ENCODE results near the gene EIF2S2.

The EIF2S2 gene

GRCh38 chr20:34127792-34128191, 15.7 kb upstream of the EIF2S2 start:
- in situ Hi-C loops (cut with HindIII; ENCODE audit: low sequenced_read_pairs) = no loop called here
- no peak for DNase-seq (ENCODE audit: low read depth, low spot score)
- TF ChIP-seq, protein P1, sequence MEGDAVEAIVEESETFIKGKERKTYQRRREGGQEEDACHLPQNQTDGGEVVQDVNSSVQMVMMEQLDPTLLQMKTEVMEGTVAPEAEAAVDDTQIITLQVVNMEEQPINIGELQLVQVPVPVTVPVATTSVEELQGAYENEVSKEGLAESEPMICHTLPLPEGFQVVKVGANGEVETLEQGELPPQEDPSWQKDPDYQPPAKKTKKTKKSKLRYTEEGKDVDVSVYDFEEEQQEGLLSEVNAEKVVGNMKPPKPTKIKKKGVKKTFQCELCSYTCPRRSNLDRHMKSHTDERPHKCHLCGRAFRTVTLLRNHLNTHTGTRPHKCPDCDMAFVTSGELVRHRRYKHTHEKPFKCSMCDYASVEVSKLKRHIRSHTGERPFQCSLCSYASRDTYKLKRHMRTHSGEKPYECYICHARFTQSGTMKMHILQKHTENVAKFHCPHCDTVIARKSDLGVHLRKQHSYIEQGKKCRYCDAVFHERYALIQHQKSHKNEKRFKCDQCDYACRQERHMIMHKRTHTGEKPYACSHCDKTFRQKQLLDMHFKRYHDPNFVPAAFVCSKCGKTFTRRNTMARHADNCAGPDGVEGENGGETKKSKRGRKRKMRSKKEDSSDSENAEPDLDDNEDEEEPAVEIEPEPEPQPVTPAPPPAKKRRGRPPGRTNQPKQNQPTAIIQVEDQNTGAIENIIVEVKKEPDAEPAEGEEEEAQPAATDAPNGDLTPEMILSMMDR (IDR thresholded peaks at IDR 0.05; ENCODE audit: low read depth, low read length) = no peak
- H3K4me3 ChIP-seq (ENCODE audit: low read depth, low read length) = no peak overlapping the region

DNA sequence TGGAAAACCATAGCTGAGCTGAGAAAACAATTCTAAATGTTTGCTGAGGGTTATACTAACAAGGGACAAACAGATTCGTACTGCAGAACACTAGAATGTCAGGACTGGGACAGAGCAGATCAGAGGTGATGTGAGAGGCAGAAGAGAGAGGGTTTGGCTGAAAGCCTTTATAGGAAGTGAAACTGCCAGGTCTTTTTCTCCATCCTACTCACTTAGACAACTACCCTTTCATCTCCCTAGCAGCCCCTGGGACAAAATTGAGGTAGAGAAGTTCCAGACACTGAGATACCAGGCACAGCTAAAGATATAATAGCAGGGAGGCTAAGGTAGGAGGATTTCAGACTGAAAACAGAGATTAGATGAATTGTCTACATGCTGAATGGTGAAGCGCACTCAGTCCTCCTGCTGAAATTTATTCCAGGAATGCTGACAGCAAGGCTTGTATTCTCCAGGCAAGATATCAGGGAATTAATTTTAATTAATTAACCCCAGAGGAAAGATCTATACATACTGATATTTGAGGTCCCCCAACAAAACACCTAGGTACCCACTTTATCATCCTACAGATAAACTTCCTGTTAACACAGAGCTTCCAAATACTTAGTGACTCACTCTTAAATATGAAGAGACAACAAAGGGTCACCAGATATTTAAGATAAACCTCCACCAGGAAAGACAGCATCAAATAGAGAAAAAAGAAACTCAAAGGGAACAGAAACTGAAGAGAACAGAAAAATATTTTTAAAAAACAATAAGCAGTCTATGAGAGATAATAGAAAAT, 12.6 kb upstream of the EIF2S2 start:
- TF ChIP-seq, protein P1 (IDR thresholded peaks at IDR 0.05; ENCODE audit: low read depth, low read length) = no peak
- H3K4me3 ChIP-seq (ENCODE audit: low read depth, low read length) = no peak overlapping the region
- no peak for DNase-seq (ENCODE audit: low read depth, low spot score)
- in situ Hi-C loops (cut with HindIII; ENCODE audit: low sequenced_read_pairs) = no loop called here

DNA sequence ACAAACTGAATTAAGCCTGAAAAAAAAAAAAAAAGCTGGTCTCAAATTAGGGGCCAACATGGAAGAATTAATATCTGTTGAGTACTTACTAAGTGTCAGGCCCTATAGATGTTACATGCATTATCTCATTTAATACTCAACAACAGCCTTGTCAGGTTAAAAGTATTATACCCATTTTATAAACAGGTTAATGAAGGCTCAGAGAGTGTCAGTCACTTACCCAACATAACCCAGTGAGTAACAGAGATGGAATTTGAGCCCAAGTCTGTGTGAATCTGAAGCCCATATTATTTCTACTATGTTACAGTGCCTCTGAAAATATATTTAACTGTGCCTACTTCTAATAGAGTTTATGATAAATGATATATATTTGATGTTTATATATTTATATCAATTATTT, 11.3 kb upstream of the EIF2S2 start:
- H3K4me3 ChIP-seq (ENCODE audit: low read depth, low read length) = no peak overlapping the region
- in situ Hi-C loops (cut with HindIII; ENCODE audit: low sequenced_read_pairs) = no loop called here
- TF ChIP-seq, protein P1 (IDR thresholded peaks at IDR 0.05; ENCODE audit: low read depth, low read length) = no peak
- no peak for DNase-seq (ENCODE audit: low read depth, low spot score)

DNA sequence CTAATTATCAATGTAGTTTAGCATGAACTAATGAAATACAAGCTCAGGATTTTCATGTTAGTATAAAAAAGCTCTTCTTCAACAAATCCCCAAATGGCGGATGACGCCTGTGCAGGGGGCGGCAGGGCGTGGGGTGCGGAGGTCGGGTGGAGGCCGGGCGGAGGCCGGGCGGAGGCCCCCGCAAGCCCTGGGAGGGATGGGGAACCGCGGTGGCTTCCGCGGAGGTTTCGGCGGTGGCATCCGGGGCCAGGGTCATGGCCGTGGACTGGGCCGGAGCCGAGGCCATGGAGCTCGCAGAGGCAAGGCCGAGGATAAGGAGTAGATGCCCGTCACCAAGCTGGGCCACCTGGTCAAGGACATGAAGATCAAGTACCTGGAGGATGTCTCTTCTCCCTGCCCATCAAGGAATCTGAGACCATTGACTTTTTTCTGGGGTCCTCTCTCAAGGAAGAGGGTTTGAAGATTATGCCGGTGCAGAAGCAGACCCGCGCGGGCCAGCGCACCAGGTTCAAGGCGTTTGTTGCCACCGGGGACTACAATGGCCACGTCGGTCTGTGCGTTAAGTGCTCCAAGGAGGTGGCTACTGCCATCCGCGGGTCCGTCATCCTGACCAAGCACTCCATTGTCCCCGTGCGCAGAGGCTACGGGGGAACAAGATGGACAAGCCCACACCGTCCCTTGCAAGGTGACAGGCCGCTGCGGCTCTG, 10.4 kb upstream of the EIF2S2 start:
- H3K4me3 ChIP-seq (ENCODE audit: low read depth, low read length) = no peak overlapping the region
- in situ Hi-C loops (cut with HindIII; ENCODE audit: low sequenced_read_pairs) = no loop called here
- no peak for DNase-seq (ENCODE audit: low read depth, low spot score)
- TF ChIP-seq, protein P1 (IDR thresholded peaks at IDR 0.05; ENCODE audit: low read depth, low read length) = no peak

- in situ Hi-C loops (cut with HindIII; ENCODE audit: low sequenced_read_pairs) = no loop called here
- no peak for DNase-seq (ENCODE audit: low read depth, low spot score)
- no peak overlapping the region for H3K4me3 ChIP-seq (ENCODE audit: low read depth, low read length)
- TF ChIP-seq, protein P1 (IDR thresholded peaks at IDR 0.05; ENCODE audit: low read depth, low read length) = no peak
Observed at GRCh38 chr20:34120213-34120612, 8.2 kb upstream of the EIF2S2 start.

GRCh38 chr20:34115232-34115631, 3.2 kb upstream of the EIF2S2 start:
- H3K4me3 ChIP-seq (ENCODE audit: low read depth, low read length) = no peak overlapping the region
- TF ChIP-seq, protein P1 (IDR thresholded peaks at IDR 0.05; ENCODE audit: low read depth, low read length) = no peak
- in situ Hi-C loops (cut with HindIII; ENCODE audit: low sequenced_read_pairs) = no loop called here
- DNase-seq (ENCODE audit: low read depth, low spot score) = no peak
